ENCODE data around the gene SPSB1.

The SPSB1 gene

GRCh38 chr1:9279172-9279840, 13.4 kb upstream of the SPSB1 start:
- no peak for DNase-seq (ENCODE audit: low spot score)

- peak; percentile 97 for DNase-seq (ENCODE audit: low spot score)
Measured at GRCh38 chr1:9280015-9280860, 12.5 kb upstream of the SPSB1 start.

- DNase-seq (ENCODE audit: low spot score), result peak; percentile 53
Measured at GRCh38 chr1:9281071-9281827, 11.4 kb upstream of the SPSB1 start.

- peak; percentile 33 for DNase-seq (ENCODE audit: low spot score)
Measured at GRCh38 chr1:9281908-9282695, 10.6 kb upstream of the SPSB1 start.

- no peak for DNase-seq (ENCODE audit: low spot score)
Measured at GRCh38 chr1:9282696-9282955, 10.1 kb upstream of the SPSB1 start.

GRCh38 chr1:9284061-9284460, 8.6 kb upstream of the SPSB1 start:
- no peak for DNase-seq (ENCODE audit: low spot score)

- no peak for DNase-seq (ENCODE audit: low spot score)
Measured at GRCh38 chr1:9286556-9286955, 6.1 kb upstream of the SPSB1 start.

- DNase-seq (ENCODE audit: low spot score), result peak; percentile 29
Measured at GRCh38 chr1:9289090-9289534, 3.6 kb upstream of the SPSB1 start.

GRCh38 chr1:9289711-9290485, 2.8 kb upstream of the SPSB1 start:
- DNase-seq (ENCODE audit: low spot score), result peak; percentile 68

GRCh38 chr1:9291914-9292360, 757 bp upstream of the SPSB1 start:
- no peak for DNase-seq (ENCODE audit: low spot score)

- DNase-seq (ENCODE audit: low spot score), result no peak
Measured at GRCh38 chr1:9293241-9293532, 493 bp downstream of the SPSB1 start.

GRCh38 chr1:9293533-9294404, 1.1 kb downstream of the SPSB1 start:
- peak; percentile 52 for DNase-seq (ENCODE audit: low spot score)

GRCh38 chr1:9294405-9294773, 1.7 kb downstream of the SPSB1 start:
- peak; percentile 37 for DNase-seq (ENCODE audit: low spot score)

GRCh38 chr1:9294910-9295636, 2.4 kb downstream of the SPSB1 start:
- peak; percentile 64 for DNase-seq (ENCODE audit: low spot score)

GRCh38 chr1:9295884-9296283, 3.2 kb downstream of the SPSB1 start:
- no peak for DNase-seq (ENCODE audit: low spot score)

- no peak for DNase-seq (ENCODE audit: low spot score)
Measured at GRCh38 chr1:9296850-9297249, 4.2 kb downstream of the SPSB1 start.

GRCh38 chr1:9297831-9298230, 5.1 kb downstream of the SPSB1 start:
- DNase-seq (ENCODE audit: low spot score), result no peak

- DNase-seq (ENCODE audit: low spot score), result no peak
Measured at GRCh38 chr1:9298282-9298681, 5.6 kb downstream of the SPSB1 start.

- DNase-seq (ENCODE audit: low spot score), result peak; percentile 66
Measured at GRCh38 chr1:9299571-9300541, 7.2 kb downstream of the SPSB1 start.
